ENCODE data around the gene LENG8. TPM values are rescaled to one million over a fixed set of nuclear protein-coding genes. Genes with fewer than 3 reads are reported as not detected.

LENG8 gene
- total and polyA plus RNA-seq, 2 of the 13 experiments (the other 11 are each of a cell fraction or from before 2014, with no cell fraction given): 14.3 to 41.9 TPM

- H3K27ac ChIP-seq (ENCODE audit: extremely low read length, insufficient read depth, low read length): peak overlapping the region; percentile 44
- H3K4me2 ChIP-seq (ENCODE audit: low read depth, low read length): peak overlapping the region; percentile 50
- in situ Hi-C loops (cut with HindIII; ENCODE audit: extremely low pct_ligation_motif_present, low pct_unique_long_range_greater_than_20kb) (no loop called here), intact Hi-C loops (cut with micrococcal nuclease; ENCODE audit: unreplicated experiment) (no loop called here)
- H3K79me2 ChIP-seq (ENCODE audit: insufficient read depth, low read length): no peaks in the 10 kb centered on the region
- CTCF ChIA-PET (ENCODE audit: low intra/inter-chr PET ratio, low total read pairs): no interaction called here
- no TSS peak for BruUV-seq (replicated peaks)
- peak overlapping the region in 1 of 3 experiments; percentile 34; a peak in 2 of 6 replicates for H3K4me3 ChIP-seq (replicated peaks in 1 of 3; ENCODE audit: insufficient read depth in 1 of 3, low read depth in 2 of 3, low read length in 3 of 3)
- no peaks in the 10 kb centered on the region for H4K20me1 ChIP-seq (ENCODE audit: insufficient read depth, low read length)
- H3K9ac ChIP-seq (ENCODE audit: insufficient read depth, low read depth, low read length): peak overlapping the region; percentile 41
- H3K9me3 ChIP-seq (ENCODE audit: low read length): no peaks in the 10 kb centered on the region
- ATAC-seq: peak; percentile 18; the same call in 1 of the 3 replicates
- peak; percentile 56 for FAIRE-seq
- POLR2A ChIA-PET: interaction anchor here (4.0 to 4.4 kb wide), 3 partner anchors 12 to 44 kb away, joined by 32 to 55 read pairs (median 41); partner anchors contain the start of genes LENG8 and LENG9
- H3K27me3 ChIP-seq (ENCODE audit: control insufficient read depth in 1 of 2, insufficient read depth in 2 of 2, low read length in 2 of 2): no peaks in the 10 kb centered on the region
- H2AFZ ChIP-seq (ENCODE audit: low read length): peak overlapping the region; percentile 95
- peak; percentile 50 for DNase-seq (ENCODE audit: low spot score)
- H3K36me3 ChIP-seq (replicated peaks in 1 of 2; ENCODE audit: control insufficient read depth in 1 of 2, insufficient read depth in 2 of 2, low read length in 2 of 2): no peaks in the 10 kb centered on the region
- H3K4me1 ChIP-seq (ENCODE audit: insufficient read depth, low read length): peaks cover 69% of the 10 kb centered on the region
- WGBS (ENCODE audit: low lambda C conversion rate): 27% methylated on average over 18 of the region's 25 CpGs
- peak; percentile 61; the same call in 1 of the 2 replicates for TF ChIP-seq ZBTB43 (CRISPR knock-in tag; conservative IDR thresholded peaks at IDR 0.05)
- TF ChIP-seq ZNF619 (CRISPR knock-in tag; IDR thresholded peaks at IDR 0.05): no peak
- TF ChIP-seq DMAP1 (CRISPR knock-in tag; IDR thresholded peaks at IDR 0.05): peak; percentile 39; the same call in 1 of the 2 replicates
- no peak for TF ChIP-seq PLSCR1 (CRISPR knock-in tag; IDR thresholded peaks at IDR 0.05; ENCODE audit: borderline replicate concordance)
- TF ChIP-seq SOX6 (IDR thresholded peaks at IDR 0.05): no peak
- 0 out of 2 replicates have a peak, but pooled peaks have one; percentile 16 for TF ChIP-seq SOX6 (CRISPR knock-in tag; IDR thresholded peaks at IDR 0.05)
- peak; percentile 23; the same call in 1 of the 2 replicates for TF ChIP-seq TFDP2 (CRISPR knock-in tag; IDR thresholded peaks at IDR 0.05)
- 0 out of 2 replicates have a peak, but pooled peaks have one; percentile 20 for TF ChIP-seq RXRB (CRISPR knock-in tag; IDR thresholded peaks at IDR 0.05; ENCODE audit: borderline replicate concordance)
- TF ChIP-seq RAD51 (IDR thresholded peaks at IDR 0.05; ENCODE audit: borderline replicate concordance): no peak
- TF ChIP-seq ZNF687 (CRISPR knock-in tag; IDR thresholded peaks at IDR 0.05): peak; percentile 91
- peak; percentile 38; the same call in 1 of the 2 replicates for TF ChIP-seq NR0B2 (CRISPR knock-in tag; IDR thresholded peaks at IDR 0.05)
- TF ChIP-seq KAT8 (CRISPR knock-in tag; IDR thresholded peaks at IDR 0.05): 0 out of 2 replicates have a peak, but pooled peaks have one; percentile 15
- 0 out of 2 replicates have a peak, but pooled peaks have one; percentile 13 for TF ChIP-seq THAP11 (CRISPR knock-in tag; IDR thresholded peaks at IDR 0.05)
- no peak for TF ChIP-seq ZMYM2 (CRISPR knock-in tag; IDR thresholded peaks at IDR 0.05)
These were observed 30.7 kb upstream of the LENG8 start for GRCh38 chr19:54418030-54418929.

All from HepG2 (cell line).